Brain microvascular endothelial cell (primary cell): ENCODE measurements around the gene CFAP97D2.

Experiments
- DNase-seq: peaks from one replicate; pipeline ENCODE4 v3.0.0-alpha.2; 2020
- H3K27ac ChIP-seq: fragments of 250-450 bp; sonication (Bioruptor Pico); 2 replicates; pipeline ENCODE4 v1.5.1; 2020; ENCODE audit warnings: mild to moderate bottlenecking, moderate library complexity
- H3K27me3 ChIP-seq: fragments of 250-450 bp; sonication (Bioruptor Pico); replicated peaks from 2 replicates; pipeline ENCODE4 v1.5.1; 2020; ENCODE audit warnings: mild to moderate bottlenecking
- H3K36me3 ChIP-seq: fragments of 250-450 bp; sonication (Bioruptor Pico); replicated peaks from 2 replicates; pipeline ENCODE4 v1.5.1; 2020; ENCODE audit warnings: mild to moderate bottlenecking
- H3K4me3 ChIP-seq: 2 replicates; pipeline ENCODE4 v1.5.1; 2011; ENCODE audit warnings: low read depth, mild to moderate bottlenecking, control low read depth, low read length, moderate library complexity
- in situ Hi-C: cut with HindIII; loops from 2 replicates; pipeline ENCODE4 v1.10.0; 2017; ENCODE audit warnings: low sequenced_read_pairs, low pct_ligation_motif_present
- TF ChIP-seq, protein P1 (sequence below): IDR thresholded peaks from 2 replicates; pipeline ENCODE4 v1.5.1; 2011; ENCODE audit warnings: low read depth, mild to moderate bottlenecking, moderate library complexity, low read length, control low read depth, inconsistent platforms; ENCODE audit errors: missing control alignments

The CFAP97D2 gene

DNA sequence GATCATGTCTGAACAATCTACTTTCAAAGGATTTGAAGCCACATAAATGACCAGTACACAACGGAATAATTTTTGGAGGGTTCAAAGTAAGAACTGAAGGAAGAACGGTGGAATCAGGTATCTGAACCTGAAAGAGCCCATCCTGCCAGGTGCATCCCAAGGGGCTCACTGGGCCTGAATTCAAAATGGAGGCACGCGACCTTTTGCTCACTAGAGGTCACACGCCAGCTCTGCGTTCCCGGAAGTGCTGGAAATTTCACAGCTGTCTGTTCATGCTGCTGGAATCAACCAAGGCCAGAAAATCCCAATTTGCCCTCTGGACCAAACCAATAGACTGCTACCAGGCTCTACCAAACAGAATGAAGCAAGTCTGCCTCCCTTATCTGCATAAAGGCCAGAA is 42.5 kb upstream of the CFAP97D2 start:
- in situ Hi-C loops = no loop called here
- TF ChIP-seq, protein P1, sequence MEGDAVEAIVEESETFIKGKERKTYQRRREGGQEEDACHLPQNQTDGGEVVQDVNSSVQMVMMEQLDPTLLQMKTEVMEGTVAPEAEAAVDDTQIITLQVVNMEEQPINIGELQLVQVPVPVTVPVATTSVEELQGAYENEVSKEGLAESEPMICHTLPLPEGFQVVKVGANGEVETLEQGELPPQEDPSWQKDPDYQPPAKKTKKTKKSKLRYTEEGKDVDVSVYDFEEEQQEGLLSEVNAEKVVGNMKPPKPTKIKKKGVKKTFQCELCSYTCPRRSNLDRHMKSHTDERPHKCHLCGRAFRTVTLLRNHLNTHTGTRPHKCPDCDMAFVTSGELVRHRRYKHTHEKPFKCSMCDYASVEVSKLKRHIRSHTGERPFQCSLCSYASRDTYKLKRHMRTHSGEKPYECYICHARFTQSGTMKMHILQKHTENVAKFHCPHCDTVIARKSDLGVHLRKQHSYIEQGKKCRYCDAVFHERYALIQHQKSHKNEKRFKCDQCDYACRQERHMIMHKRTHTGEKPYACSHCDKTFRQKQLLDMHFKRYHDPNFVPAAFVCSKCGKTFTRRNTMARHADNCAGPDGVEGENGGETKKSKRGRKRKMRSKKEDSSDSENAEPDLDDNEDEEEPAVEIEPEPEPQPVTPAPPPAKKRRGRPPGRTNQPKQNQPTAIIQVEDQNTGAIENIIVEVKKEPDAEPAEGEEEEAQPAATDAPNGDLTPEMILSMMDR = no peak
- no peak for DNase-seq

DNA sequence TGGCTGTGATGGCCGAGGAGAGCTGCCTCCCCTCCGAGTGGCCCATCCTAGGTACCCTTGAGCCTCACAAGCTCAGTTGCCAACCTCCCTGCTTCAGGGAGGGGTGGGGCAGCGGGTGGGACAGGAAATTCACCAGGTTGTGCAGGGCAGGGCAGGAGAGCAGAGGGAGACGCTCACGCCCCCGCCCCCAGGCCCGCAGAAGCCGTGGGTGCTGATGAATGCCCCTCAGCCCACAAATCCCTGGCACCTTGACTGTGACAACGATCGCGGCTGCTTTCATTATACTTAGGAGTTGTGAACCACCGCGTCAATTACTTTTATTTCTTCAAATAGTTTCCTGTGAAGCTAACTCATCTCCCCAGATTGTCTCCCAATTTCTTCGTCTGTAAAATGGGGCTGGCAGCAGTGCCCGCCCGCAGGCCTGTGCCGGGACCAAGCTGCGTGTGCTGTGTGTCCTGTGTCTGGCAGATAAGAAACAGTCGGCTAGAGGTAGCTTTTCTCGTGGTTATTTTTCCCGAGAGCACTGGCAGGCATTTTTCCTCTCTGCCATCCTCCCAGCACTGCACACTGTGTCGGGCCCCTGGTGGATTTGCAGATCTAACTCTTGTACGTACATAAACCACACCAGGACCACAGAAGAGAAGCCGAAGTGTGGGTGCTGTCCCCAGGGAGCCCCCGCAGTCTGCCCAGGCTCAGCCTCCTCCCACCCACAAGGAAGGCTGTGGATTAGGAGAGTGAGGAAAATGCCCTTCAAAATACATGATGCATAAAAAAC is 38.7 kb upstream of the CFAP97D2 start:
- TF ChIP-seq, protein P1 = no peak
- no peak overlapping the region for H3K27ac ChIP-seq
- no peak for DNase-seq

More for the DNA sequence above, 42.5 kb upstream of the CFAP97D2 start:
- H3K27me3 ChIP-seq = no peaks in the 10 kb centered on the region
- no peaks in the 10 kb centered on the region for H3K36me3 ChIP-seq
- H3K27ac ChIP-seq = no peak overlapping the region
- H3K4me3 ChIP-seq = no peak overlapping the region

DNA sequence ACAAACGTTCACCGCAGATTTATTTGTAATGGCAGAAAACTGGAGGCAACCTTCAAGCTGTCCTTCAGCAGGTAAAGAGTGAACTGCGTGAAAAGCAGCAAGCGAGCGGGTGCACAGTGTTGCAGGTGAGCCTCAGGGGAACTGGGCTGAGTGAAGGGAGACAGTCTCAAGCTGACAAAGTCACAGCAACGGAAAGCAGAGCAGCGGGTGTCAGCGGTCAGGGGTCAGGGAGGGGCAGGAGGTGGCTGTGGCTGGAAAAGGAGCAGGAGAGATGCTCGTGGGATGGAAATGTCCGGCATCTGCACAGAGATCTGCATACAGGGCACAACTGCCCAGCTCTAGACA is 38.2 kb upstream of the CFAP97D2 start:
- in situ Hi-C loops = no loop called here
- TF ChIP-seq, protein P1 = no peak
- H3K27ac ChIP-seq = no peak overlapping the region
- H3K4me3 ChIP-seq = no peak overlapping the region
- H3K36me3 ChIP-seq = no peaks in the 10 kb centered on the region
- DNase-seq = no peak
- H3K27me3 ChIP-seq = no peaks in the 10 kb centered on the region

More for the DNA sequence above, 38.7 kb upstream of the CFAP97D2 start:
- Histone ChIP-seq H3K27me3 (no peaks in the 10 kb centered on the region), H3K4me3 (no peak overlapping the region), H3K36me3 (no peaks in the 10 kb centered on the region)
- in situ Hi-C loops = no loop called here

DNA sequence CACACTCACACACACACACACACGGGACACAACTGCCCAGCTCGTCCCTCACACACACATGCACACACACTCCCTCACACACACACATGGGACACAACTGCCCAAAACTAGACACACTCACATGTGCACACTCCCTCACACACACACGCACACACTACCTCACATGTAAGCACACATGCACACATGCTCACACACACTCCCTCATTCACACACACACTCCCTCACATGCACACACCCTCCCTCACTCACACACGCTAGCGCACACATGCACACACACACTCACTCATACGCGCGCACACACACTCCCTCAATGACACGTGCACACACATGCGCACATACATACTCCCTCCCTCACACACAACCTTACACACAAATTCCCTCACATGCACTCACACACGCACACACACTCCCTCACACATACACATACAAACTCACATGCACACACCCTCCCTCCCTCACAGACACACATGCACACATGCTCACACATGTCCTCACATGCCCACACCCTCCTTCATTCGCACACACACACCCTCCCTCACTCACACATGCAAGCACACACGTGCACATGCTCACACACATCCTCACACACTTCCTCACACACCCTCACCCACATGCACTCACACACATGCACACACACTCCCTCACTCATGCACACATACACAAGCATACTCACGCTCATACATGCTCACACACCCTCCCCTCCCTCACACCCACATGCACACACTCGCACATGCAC is 37.6 kb upstream of the CFAP97D2 start:
- no peak overlapping the region for H3K4me3 ChIP-seq

DNA sequence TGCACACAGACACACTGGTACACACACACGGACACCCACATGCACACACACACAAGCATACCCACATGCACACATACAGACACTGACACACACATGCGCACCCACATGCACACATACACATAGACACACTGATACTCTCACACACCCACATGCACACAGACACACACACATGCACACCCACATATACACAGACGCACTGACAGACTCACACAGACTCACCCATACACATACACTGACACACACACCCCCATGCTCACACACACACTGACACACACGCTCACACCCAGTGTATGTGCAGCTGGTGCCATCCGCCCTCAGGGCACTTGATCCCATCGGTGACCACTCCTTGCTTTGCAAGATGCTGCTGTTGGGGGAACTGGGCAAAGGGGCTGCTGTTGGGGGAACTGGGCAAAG is 36.9 kb upstream of the CFAP97D2 start:
- H3K4me3 ChIP-seq = no peak overlapping the region
- TF ChIP-seq, protein P1 = no peak
- no peaks in the 10 kb centered on the region for H3K36me3 ChIP-seq
- no peak for DNase-seq
- in situ Hi-C loops = no loop called here
- no peak overlapping the region for H3K27ac ChIP-seq
- H3K27me3 ChIP-seq = no peaks in the 10 kb centered on the region

More for the DNA sequence above, 37.6 kb upstream of the CFAP97D2 start:
- no peaks in the 10 kb centered on the region for H3K27me3 ChIP-seq
- TF ChIP-seq, protein P1 = no peak
- no peak for DNase-seq
- H3K27ac ChIP-seq = no peak overlapping the region
- in situ Hi-C loops = no loop called here
- H3K36me3 ChIP-seq = no peaks in the 10 kb centered on the region
